ENCODE results near the gene WDR4.
"Not testable (repeated sequence)": the region's sequence is repeated elsewhere in the genome, so short reads cannot be mapped to it uniquely, and the experiment has no call there.

Gene WDR4

DNA sequence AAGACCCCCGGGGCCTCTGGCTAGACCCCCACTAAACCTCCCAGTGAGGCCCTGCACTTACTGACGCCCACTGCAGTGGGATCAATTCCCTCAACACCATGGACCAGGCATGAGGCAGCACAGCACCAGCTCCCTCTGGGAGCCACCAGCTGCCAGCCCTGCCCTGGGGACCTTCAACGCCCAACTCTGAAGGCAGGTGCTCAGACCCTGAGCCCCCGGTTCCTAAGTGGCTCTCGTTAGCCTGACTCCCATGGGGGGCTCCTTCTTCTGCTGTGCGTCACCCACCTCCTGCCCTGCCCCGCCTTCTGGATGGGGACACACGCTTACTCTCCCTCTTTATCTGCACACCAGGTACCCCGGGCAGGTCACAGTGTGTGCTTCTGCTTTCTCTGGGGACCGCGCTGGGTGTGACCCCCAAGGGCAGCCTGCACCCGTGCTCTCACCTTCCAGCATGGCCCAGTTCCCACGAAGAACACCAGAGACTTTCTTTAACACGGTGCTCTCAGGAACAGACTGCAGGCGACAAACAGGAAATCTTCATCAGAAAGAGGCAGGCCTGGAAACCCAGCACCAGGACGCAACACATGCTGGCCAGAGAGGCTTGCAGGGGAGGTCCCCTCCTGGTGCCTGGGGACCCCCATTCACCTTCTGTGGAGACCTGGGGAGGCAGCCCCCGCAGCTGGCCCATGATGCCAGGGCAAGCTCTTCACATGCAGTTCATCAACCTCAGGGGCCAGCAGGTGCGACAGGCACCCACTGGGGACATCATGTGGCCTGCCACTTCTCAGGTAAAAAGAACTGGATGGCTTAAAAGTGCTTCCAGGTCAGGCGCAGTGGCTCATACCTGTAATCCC is 27.3 kb downstream of the WDR4 start:
- no peak for DNase-seq

DNA sequence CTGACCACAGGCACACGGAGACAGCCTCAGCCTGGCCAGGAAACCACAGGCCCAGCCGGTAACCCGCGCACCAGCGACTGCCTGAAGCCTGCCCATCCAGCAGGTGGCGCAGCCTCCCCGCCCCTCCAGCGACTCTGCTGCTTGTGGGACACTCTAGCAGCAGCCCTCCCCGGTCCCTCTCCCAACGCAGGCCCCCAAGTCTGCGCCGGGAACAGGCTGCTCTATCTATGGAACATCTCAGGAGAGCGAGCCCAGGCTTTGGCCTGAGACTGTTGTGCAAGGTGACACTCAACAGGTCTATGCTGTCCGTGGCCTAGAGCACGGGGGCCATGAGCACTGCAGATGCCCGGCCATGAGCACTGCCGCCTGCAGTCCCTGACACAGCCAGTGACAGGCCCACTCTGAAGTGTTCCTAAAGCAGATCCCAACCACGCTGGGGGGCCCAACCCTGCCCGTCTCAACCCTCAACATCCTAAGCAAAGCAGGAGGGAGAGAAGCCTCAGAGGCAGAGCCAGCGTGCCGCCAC is 28.4 kb downstream of the WDR4 start:
- DNase-seq: peak; percentile 38

GRCh38 chr21:42850463-42850862 is 28.9 kb downstream of the WDR4 start:
- no peak for DNase-seq

GRCh38 chr21:42849759-42850412 is 29.5 kb downstream of the WDR4 start:
- no peak for DNase-seq

DNA sequence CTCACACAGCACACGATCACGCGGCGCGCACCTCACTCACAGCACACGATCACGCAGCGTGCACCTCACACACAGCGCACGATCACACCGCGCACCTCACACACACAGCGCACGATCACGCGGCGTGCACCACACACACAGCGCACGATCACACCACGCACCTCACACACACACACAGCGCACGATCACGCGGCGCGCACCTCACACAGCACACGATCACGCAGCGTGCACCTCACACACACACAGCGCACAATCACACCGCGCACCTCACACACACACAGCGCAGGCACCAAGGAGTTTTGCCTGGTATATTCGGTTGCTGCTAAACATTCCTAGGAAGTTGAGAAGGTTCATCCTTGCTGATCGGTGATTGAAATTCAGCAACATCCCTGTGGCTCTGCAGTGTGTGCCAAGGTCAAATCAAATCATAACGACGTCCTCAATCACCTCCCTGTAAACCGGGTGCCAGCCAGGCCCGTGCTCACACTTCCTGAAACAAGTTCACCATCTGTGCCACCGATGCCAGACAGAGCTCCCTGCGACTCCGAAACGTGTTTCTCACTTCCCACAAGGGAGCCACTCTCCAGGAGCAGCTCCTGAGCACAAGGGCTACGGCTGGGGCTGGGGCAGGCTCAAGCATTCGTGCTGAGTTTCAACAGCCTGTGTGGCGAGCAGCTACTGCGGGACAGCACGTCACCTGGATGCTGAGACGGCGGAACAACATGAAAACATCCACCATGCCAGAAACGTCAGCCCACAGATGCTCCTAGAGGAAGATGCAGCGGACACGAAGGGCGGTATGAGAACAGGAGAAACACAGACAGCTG is 30.2 kb downstream of the WDR4 start:
- DNase-seq: no peak

- DNase-seq: not testable (repeated sequence)
Measured at GRCh38 chr21:42848144-42848931, 31.0 kb downstream of the WDR4 start.

DNA sequence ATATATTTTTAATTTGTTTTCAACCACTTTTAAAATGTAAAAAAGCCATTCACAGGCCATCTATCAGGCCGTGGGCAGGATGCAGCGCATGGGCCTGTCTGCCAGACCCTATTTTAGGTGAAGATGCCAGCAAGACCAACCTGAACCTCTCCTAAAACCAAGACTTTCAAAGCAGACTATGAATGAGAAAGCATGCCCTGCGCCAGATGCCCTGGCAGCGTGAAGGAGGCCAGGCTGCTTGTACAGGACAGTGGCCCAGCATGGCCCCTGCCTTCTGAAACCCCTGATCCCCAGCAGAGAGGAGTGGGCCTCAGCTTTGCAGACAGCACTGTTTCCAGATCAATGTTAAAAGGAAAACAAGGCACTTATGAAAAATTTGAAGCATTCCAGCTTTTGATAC is 31.6 kb downstream of the WDR4 start:
- no peak for DNase-seq

DNA sequence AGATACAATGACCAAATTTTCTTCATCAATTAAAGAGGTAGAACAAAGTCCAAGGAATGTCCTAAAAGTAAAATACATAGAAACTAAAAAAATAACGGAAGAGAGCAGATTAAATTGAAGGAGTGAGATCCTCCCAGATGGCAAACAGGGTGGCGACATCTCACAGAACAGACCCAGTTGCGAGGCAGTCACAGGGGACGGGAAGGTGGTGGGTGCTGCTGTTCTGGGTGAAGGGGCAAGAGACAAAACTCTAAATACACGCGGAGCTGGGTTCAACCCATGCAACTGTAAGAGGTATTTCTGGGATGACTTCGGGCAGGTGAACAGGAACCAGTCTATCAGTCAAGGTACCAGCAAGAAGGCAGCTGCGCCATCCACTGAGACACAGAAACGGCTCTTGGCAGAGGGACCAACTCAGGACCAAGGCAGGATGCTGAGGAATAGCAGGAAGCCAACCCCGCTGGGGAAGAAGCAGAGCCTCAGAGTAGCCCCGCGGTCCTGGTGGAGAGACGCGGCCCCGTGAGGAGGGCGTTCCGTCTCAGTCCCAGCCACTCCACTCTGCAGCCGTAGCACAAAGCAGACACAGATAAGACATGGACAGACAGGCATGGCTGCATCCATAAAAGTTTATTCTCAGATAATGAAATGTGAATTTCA is 32.2 kb downstream of the WDR4 start:
- DNase-seq: no peak

GRCh38 chr21:42846221-42846620 is 33.1 kb downstream of the WDR4 start:
- DNase-seq: no peak

GRCh38 chr21:42845296-42845965 is 33.9 kb downstream of the WDR4 start:
- peak; percentile 1 for DNase-seq

DNA sequence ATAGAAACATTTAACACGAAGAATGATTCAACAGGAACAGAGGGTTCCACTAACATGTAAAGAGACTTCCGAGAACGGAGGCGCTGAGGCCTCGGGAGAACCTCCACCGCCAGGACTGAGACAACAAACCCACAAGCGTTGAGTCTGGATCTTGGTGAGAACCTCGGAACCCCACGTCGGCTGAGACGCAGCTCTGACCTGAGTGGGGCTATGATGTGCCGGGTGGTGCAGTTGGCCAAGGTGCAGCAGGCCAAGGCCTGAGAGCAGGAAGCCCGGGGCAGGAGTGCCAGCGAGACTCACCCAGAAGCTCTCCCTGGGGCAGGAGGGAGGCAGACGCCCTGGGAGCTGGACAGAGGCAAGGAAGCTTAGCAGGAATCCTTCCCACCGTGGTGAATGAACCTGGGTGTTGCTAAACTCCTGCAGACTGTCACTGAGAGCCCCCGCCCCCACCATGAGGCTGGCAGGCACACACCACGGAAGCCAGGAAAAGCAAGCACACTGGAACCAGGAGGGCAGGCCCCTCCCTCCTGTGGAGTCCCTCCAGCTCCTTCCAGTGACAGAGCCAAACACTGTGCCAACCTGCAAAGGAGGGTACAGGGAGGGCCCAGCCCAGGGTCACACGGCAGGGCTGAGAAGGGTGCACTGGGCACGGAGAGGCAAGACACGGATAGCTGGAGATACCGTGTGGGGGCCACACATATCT is 34.8 kb downstream of the WDR4 start:
- DNase-seq: no peak

- DNase-seq: no peak
Measured at GRCh38 chr21:42843056-42843455, 36.3 kb downstream of the WDR4 start.

DNA sequence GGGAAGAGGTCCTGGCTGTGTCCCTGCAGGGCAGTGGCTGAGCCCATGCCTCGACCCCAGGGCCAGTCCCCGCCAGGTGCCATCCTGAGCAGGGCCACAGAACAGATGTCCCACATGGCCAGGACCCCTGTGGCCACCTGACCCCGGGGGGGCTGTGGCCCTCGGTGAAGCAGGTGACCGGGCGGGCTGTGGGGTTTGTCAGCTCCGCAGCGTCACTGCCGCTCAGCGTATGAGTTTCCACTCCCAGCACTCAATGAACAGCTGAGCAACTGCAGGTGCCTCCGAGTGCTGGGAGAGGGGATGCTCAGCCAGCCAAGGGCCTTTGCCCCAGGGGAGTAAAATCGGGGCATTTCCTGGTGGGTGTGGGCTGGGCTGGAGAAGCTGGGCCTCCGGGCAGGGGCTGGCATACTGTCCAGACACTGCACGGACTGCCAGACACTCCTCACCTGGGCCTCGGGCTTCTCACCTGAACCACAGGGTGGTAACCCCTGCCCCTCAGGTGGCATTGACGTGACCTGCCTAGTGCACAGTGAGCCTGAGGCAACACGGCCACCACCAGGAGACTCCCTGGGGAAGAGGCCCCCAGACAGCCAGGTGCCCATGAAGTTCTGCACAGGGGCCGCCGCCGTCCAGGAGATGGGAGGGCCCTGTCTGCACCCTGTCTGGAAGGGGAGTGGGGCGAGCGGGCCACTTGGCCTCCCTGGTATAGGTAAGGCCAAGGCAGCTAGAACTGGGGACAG is 37.3 kb downstream of the WDR4 start:
- not testable (repeated sequence) for DNase-seq

DNA sequence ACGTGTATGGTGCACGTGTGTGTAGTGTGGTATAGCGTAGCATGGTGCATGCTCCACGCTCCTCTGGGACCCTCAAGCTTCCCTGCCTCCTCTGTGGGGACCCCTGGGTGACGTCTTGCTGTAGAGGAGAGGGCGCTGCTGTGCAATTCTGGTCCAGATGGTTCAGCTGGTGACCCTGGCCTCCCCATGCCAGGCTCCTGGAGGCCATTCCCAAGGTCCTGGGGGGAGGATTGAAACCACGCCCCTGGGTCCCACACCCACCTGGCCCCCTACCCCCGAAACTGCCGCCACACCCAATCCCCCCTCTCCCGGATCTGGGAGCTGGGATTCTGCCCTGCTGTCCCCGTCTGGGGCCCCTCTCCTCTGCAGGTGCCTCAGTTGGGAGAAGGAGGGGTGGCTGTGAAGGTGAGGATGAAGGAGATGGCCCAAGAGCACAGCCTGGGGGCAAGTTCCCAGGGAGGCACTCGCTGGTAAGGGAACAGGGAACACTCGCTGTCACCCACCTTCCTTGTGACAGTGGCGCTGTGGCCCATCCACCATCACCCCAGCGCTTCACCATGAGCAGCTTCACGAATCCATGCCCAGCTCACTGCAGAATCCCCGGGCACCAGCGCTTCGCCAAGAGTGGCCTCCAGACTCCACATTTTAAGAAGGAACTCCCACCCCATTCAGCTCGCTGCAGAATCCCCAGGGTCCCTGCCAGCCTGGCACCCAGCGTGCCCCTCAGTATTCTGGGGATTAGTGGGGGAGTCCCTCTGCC is 38.0 kb downstream of the WDR4 start:
- no peak for DNase-seq

DNA sequence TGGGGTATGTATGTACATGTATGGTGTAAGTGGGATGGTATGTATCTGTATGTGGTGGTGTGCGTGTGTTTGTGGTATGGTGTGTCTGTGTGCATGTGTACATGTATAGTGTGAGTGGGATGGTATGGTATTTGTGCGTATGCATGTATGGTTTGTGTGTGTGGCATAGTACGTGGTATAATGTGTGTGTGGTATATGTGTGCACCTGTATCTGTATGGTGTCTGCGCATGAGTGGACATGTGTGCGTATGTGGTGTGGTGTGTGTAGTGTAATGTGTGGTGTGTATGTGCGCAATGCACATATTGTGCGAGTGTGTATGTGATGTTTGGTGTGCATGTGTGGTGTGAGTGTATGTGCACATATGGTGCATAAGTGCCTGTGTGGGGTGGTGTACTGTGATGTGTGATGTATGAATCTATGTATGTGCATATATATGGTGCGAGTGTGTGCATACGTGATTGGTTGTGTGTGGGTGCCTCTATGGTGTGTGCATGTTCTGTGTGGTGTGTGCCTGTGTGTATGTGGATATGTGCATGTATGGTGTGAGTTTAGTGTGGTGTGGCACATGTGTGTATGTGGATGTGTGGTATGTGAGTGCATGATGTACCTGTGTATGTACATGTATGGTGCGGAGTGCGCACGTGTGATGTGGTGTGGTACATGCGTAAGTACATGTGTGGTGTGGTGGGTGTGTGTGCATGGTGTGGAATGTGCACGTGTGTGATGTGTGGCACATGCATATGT is 38.8 kb downstream of the WDR4 start:
- DNase-seq: no peak

DNA sequence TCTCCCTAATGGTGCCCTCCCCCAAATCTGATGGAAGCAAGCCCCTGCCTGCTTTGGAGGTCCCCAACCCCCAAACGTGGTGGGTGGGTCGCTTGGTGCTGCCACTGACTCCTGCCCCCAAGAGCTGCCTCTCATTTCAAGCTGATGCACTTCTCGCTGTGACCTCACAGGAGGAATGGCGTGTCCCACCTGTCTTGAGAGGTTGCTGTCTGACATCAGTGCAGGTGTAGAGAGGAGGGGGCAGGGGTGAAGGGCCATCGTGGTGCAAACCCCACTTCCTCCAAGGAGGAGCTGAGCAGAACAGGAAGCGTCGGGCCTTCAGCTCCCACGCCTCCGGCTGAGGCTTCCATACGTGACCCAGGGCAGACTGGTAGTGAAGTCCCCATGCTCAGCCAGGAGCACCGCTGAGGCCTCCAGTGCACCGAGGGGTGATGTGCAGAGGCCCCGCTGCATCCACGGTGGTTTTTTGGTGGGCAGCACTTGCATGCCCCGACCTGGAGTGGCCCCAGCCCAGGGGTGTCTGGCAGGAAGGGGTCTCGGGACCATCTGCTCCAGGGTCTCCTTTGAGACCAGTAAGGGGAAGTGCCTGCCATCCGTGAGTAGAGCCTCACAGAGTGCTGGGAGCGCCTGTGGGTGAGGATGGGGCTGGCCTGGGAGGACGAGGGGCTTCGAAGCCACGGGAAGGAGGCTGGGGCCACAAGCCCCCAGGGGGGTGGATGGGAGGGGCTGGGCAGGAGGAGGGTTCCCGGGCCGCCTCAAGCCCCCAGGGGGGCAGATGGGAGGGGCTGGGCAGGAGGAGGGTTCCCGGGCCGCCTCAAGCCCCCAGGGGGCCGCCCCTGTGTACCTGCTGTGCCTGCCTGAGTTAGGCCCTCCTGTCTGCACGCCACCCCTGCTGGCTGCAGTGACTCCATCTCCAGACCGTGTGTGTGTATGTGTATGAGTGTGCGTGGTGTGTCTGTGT is 39.8 kb downstream of the WDR4 start:
- no peak for DNase-seq

DNA sequence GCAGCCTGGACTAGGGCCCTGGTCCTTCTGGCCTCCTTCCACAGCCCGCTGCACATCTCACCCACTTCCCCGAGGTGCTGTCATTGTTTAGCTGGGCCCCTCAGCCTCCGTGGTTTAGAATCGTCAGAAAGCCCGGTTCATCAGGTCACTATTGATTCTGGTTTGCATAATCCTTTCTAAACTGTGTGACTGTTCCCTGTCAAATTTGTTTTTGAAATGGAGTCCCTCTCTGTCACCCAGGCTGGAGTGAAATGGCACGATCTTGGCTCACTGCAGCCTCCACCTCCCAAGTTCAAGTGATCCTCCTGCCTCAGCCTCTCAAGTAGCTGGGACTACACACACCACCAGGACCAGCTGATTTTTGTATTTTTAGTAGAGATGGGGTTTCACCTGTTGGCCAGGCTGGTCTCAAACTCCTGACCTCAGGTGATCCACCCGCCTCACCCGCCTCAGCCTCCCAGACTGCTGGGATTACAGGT is 41.1 kb downstream of the WDR4 start:
- DNase-seq: not testable (repeated sequence)

All from CD4-positive, alpha-beta T cell treated with Interleukin-15 for 1 hour (primary cell).